ENCODE measurements around the gene EP300. TPM values are rescaled to one million over a fixed set of nuclear protein-coding genes. Genes with fewer than 3 reads are reported as not detected.
"Not testable (repeated sequence)": the region's sequence is repeated elsewhere in the genome, so short reads cannot be mapped to it uniquely, and the experiment has no call there.

EP300 gene
- total RNA-seq, 4 donors from 2014 or later, result 28.0 to 76.5 (median 56.7) TPM

DNA sequence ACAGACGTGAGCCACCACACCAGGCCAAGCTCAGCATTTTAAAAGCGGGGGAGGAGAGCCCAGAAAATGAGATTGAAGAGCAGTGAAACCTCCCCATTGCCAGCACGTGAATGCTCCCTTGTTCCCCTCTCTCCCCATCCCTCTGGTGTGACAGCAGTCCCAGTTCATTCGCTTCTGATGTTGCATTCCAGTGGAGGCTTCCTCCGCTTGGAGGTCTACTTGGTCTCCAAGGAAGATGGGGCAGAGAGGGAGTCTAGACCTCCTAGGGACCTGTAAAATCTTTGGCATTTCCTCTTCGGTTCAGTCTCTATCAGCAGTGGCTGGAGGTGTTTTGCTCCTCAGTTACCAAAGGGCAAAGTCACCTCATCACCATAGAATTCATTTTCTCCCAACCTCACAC, 30.2 kb upstream of the EP300 start:
- Histone ChIP-seq H3K4me1 (no peaks in the 10 kb centered on the region), H3K27ac (no peak overlapping the region), H3K36me3 (no peaks in the 10 kb centered on the region), H3K9me3 (no peaks in the 10 kb centered on the region), H3K27me3 (no peaks in the 10 kb centered on the region), H3K4me3 (no peak overlapping the region)
- DNase-seq, result no peak
- TF ChIP-seq, protein P1, sequence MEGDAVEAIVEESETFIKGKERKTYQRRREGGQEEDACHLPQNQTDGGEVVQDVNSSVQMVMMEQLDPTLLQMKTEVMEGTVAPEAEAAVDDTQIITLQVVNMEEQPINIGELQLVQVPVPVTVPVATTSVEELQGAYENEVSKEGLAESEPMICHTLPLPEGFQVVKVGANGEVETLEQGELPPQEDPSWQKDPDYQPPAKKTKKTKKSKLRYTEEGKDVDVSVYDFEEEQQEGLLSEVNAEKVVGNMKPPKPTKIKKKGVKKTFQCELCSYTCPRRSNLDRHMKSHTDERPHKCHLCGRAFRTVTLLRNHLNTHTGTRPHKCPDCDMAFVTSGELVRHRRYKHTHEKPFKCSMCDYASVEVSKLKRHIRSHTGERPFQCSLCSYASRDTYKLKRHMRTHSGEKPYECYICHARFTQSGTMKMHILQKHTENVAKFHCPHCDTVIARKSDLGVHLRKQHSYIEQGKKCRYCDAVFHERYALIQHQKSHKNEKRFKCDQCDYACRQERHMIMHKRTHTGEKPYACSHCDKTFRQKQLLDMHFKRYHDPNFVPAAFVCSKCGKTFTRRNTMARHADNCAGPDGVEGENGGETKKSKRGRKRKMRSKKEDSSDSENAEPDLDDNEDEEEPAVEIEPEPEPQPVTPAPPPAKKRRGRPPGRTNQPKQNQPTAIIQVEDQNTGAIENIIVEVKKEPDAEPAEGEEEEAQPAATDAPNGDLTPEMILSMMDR (IDR thresholded peaks at IDR 0.05), result no peak
- no peak for TF ChIP-seq POLR2A (IDR thresholded peaks at IDR 0.05)
- intact Hi-C loops (cut with DNase I), result no loop called here
- WGBS, 2 donors, result 70 to 84% methylated on average over 3 to 5 of the region's 6 CpGs

DNA sequence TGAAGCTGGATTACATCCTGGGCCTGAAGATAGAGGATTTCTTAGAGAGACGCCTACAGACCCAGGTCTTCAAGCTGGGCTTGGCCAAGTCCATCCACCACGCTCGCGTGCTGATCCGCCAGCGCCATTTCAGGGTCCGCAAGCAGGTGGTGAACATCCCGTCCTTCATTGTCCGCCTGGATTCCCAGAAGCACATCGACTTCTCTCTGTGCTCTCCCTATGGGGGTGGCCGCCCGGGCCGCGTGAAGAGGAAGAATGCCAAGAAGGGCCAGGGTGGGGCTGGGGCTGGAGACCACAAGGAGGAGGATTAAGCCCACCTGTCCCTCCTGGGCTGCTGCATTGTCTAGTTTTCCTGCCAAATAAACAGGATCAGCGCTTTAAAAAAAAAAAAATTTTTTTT, 28.1 kb upstream of the EP300 start:
- H3K27ac ChIP-seq; H3K27me3 ChIP-seq; H3K4me3 ChIP-seq; H3K4me1 ChIP-seq; DNase-seq; intact Hi-C loops (cut with DNase I); H3K36me3 ChIP-seq; H3K9me3 ChIP-seq: not testable (repeated sequence)
- WGBS, 2 donors, result 80 to 84% methylated on average over 1 to 12 of the region's 15 CpGs

DNA sequence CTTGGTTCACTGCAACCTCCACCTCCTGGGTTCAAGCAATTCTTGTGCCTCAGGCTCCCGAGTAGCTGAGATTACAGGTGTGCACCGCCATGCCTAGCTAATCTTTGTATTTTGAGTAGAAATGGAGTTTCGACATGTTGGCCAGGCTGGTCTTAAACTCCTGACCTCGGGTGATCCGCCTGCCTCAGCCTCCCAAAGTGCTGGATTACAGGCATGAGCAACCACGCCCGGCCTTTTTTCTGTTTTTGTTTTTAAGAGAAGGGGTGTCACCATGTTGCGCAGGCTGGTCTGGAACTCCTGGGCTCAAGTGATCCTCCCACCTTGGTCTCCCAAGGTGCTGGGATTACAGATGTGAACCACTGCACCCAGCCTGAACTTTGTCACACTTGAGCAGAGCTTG, 26.1 kb upstream of the EP300 start:
- DNase-seq; H3K27me3 ChIP-seq; intact Hi-C loops (cut with DNase I); H3K36me3 ChIP-seq; H3K9me3 ChIP-seq; H3K4me1 ChIP-seq; H3K4me3 ChIP-seq; H3K27ac ChIP-seq: not testable (repeated sequence)
- WGBS, 2 donors, result 90 to 94% methylated on average over 4 to 8 of the region's 8 CpGs

DNA sequence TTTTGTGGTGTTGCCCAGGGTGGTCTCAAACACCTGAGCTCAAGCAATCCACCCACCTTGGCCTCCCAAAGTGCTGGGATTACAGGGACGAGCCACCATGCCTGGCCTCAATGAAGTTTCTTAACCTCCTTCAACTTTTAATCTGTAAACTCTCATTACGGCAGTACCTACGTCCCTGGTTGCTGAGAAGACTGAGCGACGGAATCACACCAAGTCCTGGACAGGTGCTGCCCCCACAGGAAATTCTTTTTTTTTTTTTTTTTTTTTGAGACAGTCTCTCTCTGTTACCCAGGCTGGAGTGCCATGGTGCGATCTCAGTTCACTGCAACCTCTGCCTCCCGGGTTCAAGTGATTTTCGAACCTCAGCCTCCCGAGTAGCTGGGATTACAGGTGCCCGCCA, 24.4 kb upstream of the EP300 start:
- H3K4me1 ChIP-seq; H3K4me3 ChIP-seq; H3K9me3 ChIP-seq; DNase-seq; H3K27me3 ChIP-seq; H3K36me3 ChIP-seq; H3K27ac ChIP-seq; intact Hi-C loops (cut with DNase I): not testable (repeated sequence)
- 95 to 96% methylated on average over 9 to 10 of the region's 10 CpGs for WGBS, 2 donors

DNA sequence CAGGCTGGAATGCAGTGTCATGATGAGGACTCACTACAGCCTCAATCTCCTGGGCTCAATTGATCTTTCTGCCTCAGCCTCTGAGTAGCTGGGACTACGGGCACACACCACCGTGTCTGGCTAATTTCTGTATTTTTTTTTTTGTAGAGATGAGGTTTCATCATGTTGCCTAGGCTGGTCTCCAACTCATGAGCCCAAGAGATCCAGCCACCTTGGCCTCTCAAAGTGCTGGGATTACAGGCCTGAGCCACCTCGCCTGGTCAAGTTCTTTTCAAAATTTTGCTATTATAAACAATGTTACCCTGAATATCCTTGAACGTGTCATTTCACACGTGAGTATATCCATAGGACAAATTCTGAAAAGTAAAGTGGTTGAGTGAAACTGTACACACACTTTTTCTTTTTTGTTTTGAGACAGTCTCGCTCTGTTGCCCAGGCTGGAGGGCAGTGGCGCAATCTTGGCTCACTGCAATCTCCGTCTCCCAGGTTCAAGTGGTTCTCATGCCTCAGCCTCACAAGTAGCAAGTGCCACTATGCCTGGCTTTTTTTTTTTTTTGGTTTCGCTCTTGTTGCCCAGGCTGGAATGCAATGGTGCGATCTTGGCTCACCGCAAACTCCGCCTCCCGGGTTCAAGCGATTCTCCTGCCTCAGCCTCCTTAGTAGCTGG, 21.6 kb upstream of the EP300 start:
- no peak for DNase-seq
- H3K27me3 ChIP-seq, result no peaks in the 10 kb centered on the region
- H3K4me1 ChIP-seq, result no peaks in the 10 kb centered on the region
- WGBS, 2 donors, result 88 to 90% methylated on average over 14 of the region's 14 CpGs
- H3K4me3 ChIP-seq, result no peak overlapping the region
- H3K27ac ChIP-seq, result no peak overlapping the region
- no peaks in the 10 kb centered on the region for H3K9me3 ChIP-seq
- no peak for TF ChIP-seq POLR2A (IDR thresholded peaks at IDR 0.05)
- TF ChIP-seq, protein P1 (IDR thresholded peaks at IDR 0.05), result no peak
- H3K36me3 ChIP-seq, result no peaks in the 10 kb centered on the region
- intact Hi-C loops (cut with DNase I), result no loop called here

DNA sequence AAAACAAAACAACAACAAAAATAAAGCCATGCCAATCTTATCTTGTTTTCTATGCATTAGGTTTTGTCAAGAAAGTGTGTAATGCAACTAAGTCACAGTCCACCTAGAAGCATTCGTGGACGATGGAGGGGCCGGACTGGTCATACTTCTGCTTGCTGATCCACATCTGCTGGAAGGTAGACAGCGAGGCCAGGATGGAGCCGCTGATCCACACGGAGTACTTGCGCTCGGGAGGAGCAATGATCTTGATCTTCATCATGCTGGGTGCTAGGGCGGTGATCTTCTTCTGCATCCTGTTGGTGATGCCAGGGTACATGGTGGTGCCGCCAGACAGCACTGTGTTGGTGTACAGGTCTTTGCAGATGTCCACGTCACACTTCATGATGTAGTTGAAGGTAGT, 18.3 kb upstream of the EP300 start:
- Histone ChIP-seq H3K9me3 (no peaks in the 10 kb centered on the region), H3K36me3 (no peaks in the 10 kb centered on the region), H3K4me1 (no peaks in the 10 kb centered on the region), H3K27ac (no peak overlapping the region), H3K4me3 (no peak overlapping the region), H3K27me3 (no peaks in the 10 kb centered on the region)
- DNase-seq, result no peak
- TF ChIP-seq POLR2A (IDR thresholded peaks at IDR 0.05), result no peak
- TF ChIP-seq, protein P1 (IDR thresholded peaks at IDR 0.05), result no peak
- intact Hi-C loops (cut with DNase I), result no loop called here
- WGBS, 2 donors, result 93 to 95% methylated on average over 10 to 11 of the region's 11 CpGs

DNA sequence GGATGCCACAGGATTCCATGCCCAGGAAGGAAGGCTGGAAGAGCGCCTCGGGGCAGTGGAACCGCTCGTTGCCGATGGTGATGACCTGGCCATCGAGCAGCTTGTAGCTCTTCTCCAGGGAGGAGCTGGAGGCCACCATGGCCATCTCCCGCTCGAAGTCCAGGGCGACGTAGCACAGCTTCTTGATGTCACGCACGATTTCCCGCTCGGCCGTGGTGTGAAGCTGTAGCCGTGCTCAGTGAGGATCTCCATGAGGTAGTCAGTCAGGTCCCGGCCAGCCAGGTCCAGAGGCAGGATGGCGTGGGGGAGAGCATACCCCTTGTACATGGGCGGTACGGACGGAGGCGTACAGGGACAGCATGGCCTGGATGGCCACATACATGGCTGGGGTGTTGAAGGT, 17.9 kb upstream of the EP300 start:
- Histone ChIP-seq H3K4me3 (no peak overlapping the region), H3K4me1 (no peaks in the 10 kb centered on the region), H3K27ac (no peak overlapping the region), H3K36me3 (no peaks in the 10 kb centered on the region), H3K9me3 (no peaks in the 10 kb centered on the region), H3K27me3 (no peaks in the 10 kb centered on the region)
- intact Hi-C loops (cut with DNase I), result no loop called here
- TF ChIP-seq, protein P1 (IDR thresholded peaks at IDR 0.05), result no peak
- no peak for TF ChIP-seq POLR2A (IDR thresholded peaks at IDR 0.05)
- DNase-seq, result no peak
- WGBS, 2 donors, result 92 to 95% methylated on average over 16 to 20 of the region's 22 CpGs
